HCT116 (cell line): ENCODE measurements around the gene SYT9. TPM values are rescaled to one million over a fixed set of nuclear protein-coding genes. Genes with fewer than 3 reads are reported as not detected.

Source experiments
- ATAC-seq: fragments of 200-7000 bp; cut with Tn5 transposase; 2 replicates; pipeline ENCODE4 v1.9.1; 2020; ENCODE audit warnings: mild to moderate bottlenecking, moderate library complexity
- BruUV-seq: library from RNA; stranded (reverse); fragments of 400-500 nt; replicated peaks from 2 replicates; lab custom pipeline; 2021; lab: Mats Ljungman, UMichigan
- CTCF ChIA-PET: fragments of 300-600 bp; sonication (Branson Sonifier 250); formaldehyde crosslinking; loops from one replicate; lab custom pipeline; 2021; ENCODE audit warnings: antibody characterized with exemption; lab: Charles Lee
- POLR2A ChIA-PET: fragments of 300-600, 350-600 bp; sonication (Branson Sonifier 250); formaldehyde crosslinking; loops from one replicate; lab custom pipeline; 2021; ENCODE audit warnings: antibody characterized with exemption; lab: Charles Lee
- RAD21 ChIA-PET, 2 experiments: fragments of 300-600 bp; sonication (Branson Sonifier 250); formaldehyde crosslinking; loops; one replicate each; lab custom pipeline; 2023; ENCODE audit warnings: low total read pairs in 2 of 2; ENCODE audit not compliant: uncharacterized antibody in 2 of 2, unreplicated experiment in 2 of 2, low non-redundant PET in 1 of 2; lab: Charles Lee
- DNase-seq: peaks from one replicate; pipeline ENCODE4 v3.0.0-alpha.2; 2010; ENCODE audit warnings: low read depth, low spot score
- H2AFZ ChIP-seq: fragments of 200-600 bp; shearing (Covaris generic), sonication (generic); 2 replicates; pipeline ENCODE4 v1.6.1; 2017; ENCODE audit warnings: low read depth, mixed run types, mixed read lengths, antibody characterized with exemption, low read length; ENCODE audit not compliant: poor library complexity, severe bottlenecking
- H3K27ac ChIP-seq: 2 replicates; pipeline ENCODE4 v1.5.1; 2012; ENCODE audit warnings: low read depth, low read length
- H3K27me3 ChIP-seq: fragments of 200-600 bp; sonication (generic); 2 replicates; pipeline ENCODE4 v1.6.1; 2016; ENCODE audit warnings: mixed run types, low read length, mixed read lengths; ENCODE audit not compliant: insufficient read depth
- H3K36me3 ChIP-seq, 2 experiments: fragments of 200-500 bp in 1 of 2; fragments of 200-600 bp in 1 of 2; sonication (Bioruptor generic) in 1 of 2; sonication (generic) in 1 of 2; 2 replicates each; pipeline versions ENCODE4 v1.5.1 to v1.6.1; 2014 to 2016; ENCODE audit warnings: low read length in 2 of 2, inconsistent platforms in 1 of 2, mixed read lengths in 1 of 2, mixed run types in 1 of 2; ENCODE audit not compliant: insufficient read depth in 2 of 2, control insufficient read depth in 1 of 2
- H3K4me1 ChIP-seq, 2 experiments: fragments of 200-600 bp in 1 of 2; sonication (generic) in 1 of 2; 2 replicates each; pipeline versions ENCODE4 v1.5.1 to v1.6.1; 2012 to 2017; ENCODE audit warnings: low read length in 2 of 2, inconsistent platforms in 1 of 2, mild to moderate bottlenecking in 1 of 2, mixed read lengths in 1 of 2, mixed run types in 1 of 2, moderate library complexity in 1 of 2; ENCODE audit not compliant: insufficient read depth in 2 of 2, control insufficient read depth in 1 of 2
- H3K4me2 ChIP-seq: fragments of 200-600 bp; sonication (generic); 2 replicates; pipeline ENCODE4 v1.6.1; 2017; ENCODE audit warnings: mixed run types, low read length, mixed read lengths
- H3K4me3 ChIP-seq, 2 experiments: fragments of 200-600 bp in 1 of 2; sonication (generic) in 1 of 2; replicated peaks in 1 of 2; 2 replicates each; pipeline ENCODE4 v1.5.1; 2011 to 2016; ENCODE audit warnings: low read length in 2 of 2, control low read depth in 1 of 2, low read depth in 1 of 2, mild to moderate bottlenecking in 1 of 2, mixed read lengths in 1 of 2, mixed run types in 1 of 2
- H3K79me2 ChIP-seq: fragments of 200-600 bp; sonication (generic); 2 replicates; pipeline ENCODE4 v1.6.1; 2017; ENCODE audit warnings: mild to moderate bottlenecking, mixed run types, low read length, moderate library complexity, mixed read lengths; ENCODE audit not compliant: insufficient read depth
- H3K9ac ChIP-seq: fragments of 200-600 bp; sonication (generic); 2 replicates; pipeline ENCODE4 v1.6.1; 2016; ENCODE audit warnings: low read length, mixed read lengths
- H3K9me2 ChIP-seq: fragments of 200-600 bp; sonication (generic), shearing (Covaris generic); 2 replicates; pipeline ENCODE4 v1.6.1; 2017; ENCODE audit warnings: mixed run types, mild to moderate bottlenecking, moderate library complexity; ENCODE audit not compliant: insufficient read depth
- H3K9me3 ChIP-seq, 2 experiments: fragments of 200-500 bp in 1 of 2; fragments of 200-600 bp in 1 of 2; sonication (Bioruptor generic) in 1 of 2; sonication (generic) in 1 of 2; 2 replicates each; pipeline ENCODE4 v1.6.1; 2014 to 2017; ENCODE audit warnings: low read length in 2 of 2, mixed read lengths in 2 of 2, inconsistent platforms in 1 of 2, low read depth in 1 of 2, mild to moderate bottlenecking in 1 of 2, mixed run types in 1 of 2, moderate library complexity in 1 of 2; ENCODE audit not compliant: control insufficient read depth in 1 of 2, insufficient read depth in 1 of 2
- H4K20me1 ChIP-seq: fragments of 200-600 bp; sonication (generic), shearing (Covaris generic); 2 replicates; pipeline ENCODE4 v1.6.1; 2017; ENCODE audit warnings: mixed run types, mild to moderate bottlenecking, moderate library complexity; ENCODE audit not compliant: insufficient read depth
- EGR1 ChIP-seq: IDR thresholded peaks from 2 replicates; pipeline ENCODE4 v1.6.1; 2012; ENCODE audit warnings: low read depth
- EZH2 ChIP-seq: fragments of 200-600 bp; sonication (generic); IDR thresholded peaks from 2 replicates; pipeline ENCODE4 v1.6.1; 2017; ENCODE audit warnings: antibody characterized with exemption, mixed run types
- JUND ChIP-seq: IDR thresholded peaks from 2 replicates; pipeline ENCODE4 v1.6.1; 2012
- SRF ChIP-seq: IDR thresholded peaks from 2 replicates; pipeline ENCODE4 v1.6.1; 2012; ENCODE audit warnings: low read depth
- intact Hi-C: fragments of 100-400 bp; cut with micrococcal nuclease; formaldehyde crosslinking; loops from 2 replicates; pipeline ENCODE4 v1.10.0; 2022
- total RNA-seq: library from RNA; stranded (reverse); gene quantifications from one replicate; pipeline ENCODE4 v1.2.1, GENCODE V29; 2021; ENCODE audit not compliant: unreplicated experiment
- TF ChIP-seq, protein P1 (sequence below): IDR thresholded peaks from 2 replicates; pipeline ENCODE4 v1.6.1; 2011; ENCODE audit warnings: mild to moderate bottlenecking, low read length, moderate library complexity; ENCODE audit not compliant: insufficient replicate concordance; ENCODE audit errors: extremely low read depth
- TF ChIP-seq, protein P2 (sequence below), 3 experiments: fragments of 200-600 bp in 1 of 3; sonication (generic) in 1 of 3; IDR thresholded peaks in 2 of 3; conservative IDR thresholded peaks in 1 of 3; 2 replicates each; pipeline ENCODE4 v1.5.1; 2012 to 2017; ENCODE audit warnings: low read depth in 2 of 3, low read length in 2 of 3, antibody characterized with exemption in 1 of 3, borderline replicate concordance in 1 of 3, control low read depth in 1 of 3, mild to moderate bottlenecking in 1 of 3, mixed read lengths in 1 of 3, mixed run types in 1 of 3, moderate library complexity in 1 of 3; ENCODE audit not compliant: insufficient read depth in 1 of 3

SYT9 gene
- total RNA-seq, 1 experiment from 2014 or later, result not detected

DNA sequence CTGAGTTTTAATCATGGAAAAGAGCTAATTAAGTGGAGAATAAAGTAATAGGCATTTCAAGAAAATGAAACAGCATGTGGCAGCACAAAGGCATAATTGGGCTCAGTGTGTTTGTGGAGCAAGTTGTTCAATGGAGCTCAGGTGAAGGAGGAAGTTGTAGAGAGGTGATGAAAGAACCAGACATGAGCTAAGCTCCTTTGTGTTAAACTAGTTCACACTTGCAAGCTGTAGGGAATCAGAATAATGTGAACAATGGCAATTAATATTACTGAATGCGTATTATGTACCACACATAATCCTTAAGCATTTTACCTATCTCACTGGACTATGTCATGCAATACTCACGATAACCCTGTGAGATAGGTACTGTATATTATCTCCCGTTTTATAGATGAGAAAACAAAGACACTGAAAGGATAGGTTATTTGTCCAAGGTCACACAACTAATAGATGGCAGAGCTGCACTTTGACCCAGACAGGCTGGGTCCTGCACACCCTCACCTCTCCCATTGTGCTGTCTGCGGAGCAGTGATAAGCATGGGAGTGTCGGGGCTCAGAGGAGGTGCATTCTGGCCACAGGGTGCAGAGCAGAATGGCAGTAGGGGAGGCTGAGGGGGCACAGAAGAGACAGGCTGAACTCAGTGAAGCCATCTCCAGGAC is 242.5 kb downstream of the SYT9 start:
- Histone ChIP-seq H2AFZ (no peak overlapping the region), H3K4me3 (no peak overlapping the region), H4K20me1 (no peaks in the 10 kb centered on the region), H3K4me1 (no peaks in the 10 kb centered on the region), H3K79me2 (no peaks in the 10 kb centered on the region), H3K4me2 (no peak overlapping the region), H3K36me3 (no peaks in the 10 kb centered on the region), H3K9ac (no peak overlapping the region), H3K9me2 (no peaks in the 10 kb centered on the region), H3K27ac (no peak overlapping the region), H3K27me3 (peaks cover 56% of the 10 kb centered on the region), H3K9me3 (no peaks in the 10 kb centered on the region)
- RAD21 ChIA-PET, result no interaction called here
- TF ChIP-seq EGR1 (no peak), JUND (no peak), SRF (no peak), EZH2 (no peak)
- TF ChIP-seq, protein P1, sequence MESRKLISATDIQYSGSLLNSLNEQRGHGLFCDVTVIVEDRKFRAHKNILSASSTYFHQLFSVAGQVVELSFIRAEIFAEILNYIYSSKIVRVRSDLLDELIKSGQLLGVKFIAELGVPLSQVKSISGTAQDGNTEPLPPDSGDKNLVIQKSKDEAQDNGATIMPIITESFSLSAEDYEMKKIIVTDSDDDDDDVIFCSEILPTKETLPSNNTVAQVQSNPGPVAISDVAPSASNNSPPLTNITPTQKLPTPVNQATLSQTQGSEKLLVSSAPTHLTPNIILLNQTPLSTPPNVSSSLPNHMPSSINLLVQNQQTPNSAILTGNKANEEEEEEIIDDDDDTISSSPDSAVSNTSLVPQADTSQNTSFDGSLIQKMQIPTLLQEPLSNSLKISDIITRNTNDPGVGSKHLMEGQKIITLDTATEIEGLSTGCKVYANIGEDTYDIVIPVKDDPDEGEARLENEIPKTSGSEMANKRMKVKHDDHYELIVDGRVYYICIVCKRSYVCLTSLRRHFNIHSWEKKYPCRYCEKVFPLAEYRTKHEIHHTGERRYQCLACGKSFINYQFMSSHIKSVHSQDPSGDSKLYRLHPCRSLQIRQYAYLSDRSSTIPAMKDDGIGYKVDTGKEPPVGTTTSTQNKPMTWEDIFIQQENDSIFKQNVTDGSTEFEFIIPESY, result no peak
- TF ChIP-seq, protein P2, sequence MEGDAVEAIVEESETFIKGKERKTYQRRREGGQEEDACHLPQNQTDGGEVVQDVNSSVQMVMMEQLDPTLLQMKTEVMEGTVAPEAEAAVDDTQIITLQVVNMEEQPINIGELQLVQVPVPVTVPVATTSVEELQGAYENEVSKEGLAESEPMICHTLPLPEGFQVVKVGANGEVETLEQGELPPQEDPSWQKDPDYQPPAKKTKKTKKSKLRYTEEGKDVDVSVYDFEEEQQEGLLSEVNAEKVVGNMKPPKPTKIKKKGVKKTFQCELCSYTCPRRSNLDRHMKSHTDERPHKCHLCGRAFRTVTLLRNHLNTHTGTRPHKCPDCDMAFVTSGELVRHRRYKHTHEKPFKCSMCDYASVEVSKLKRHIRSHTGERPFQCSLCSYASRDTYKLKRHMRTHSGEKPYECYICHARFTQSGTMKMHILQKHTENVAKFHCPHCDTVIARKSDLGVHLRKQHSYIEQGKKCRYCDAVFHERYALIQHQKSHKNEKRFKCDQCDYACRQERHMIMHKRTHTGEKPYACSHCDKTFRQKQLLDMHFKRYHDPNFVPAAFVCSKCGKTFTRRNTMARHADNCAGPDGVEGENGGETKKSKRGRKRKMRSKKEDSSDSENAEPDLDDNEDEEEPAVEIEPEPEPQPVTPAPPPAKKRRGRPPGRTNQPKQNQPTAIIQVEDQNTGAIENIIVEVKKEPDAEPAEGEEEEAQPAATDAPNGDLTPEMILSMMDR (IDR thresholded peaks at IDR 0.05 in 2 of 3, conservative IDR thresholded peaks at IDR 0.05 in 1 of 3; ENCODE audit: borderline replicate concordance in 1 of 3, insufficient read depth in 1 of 3, low read depth in 2 of 3, low read length in 2 of 3), result no peak
- DNase-seq (no peak), ATAC-seq (no peak)
- intact Hi-C loops, result no loop called here
- POLR2A ChIA-PET, result interaction anchor here (0.5 kb wide), 1 partner anchor 191 kb away, joined by 3 read pairs; no protein-coding TSS in a partner anchor
- no TSS peak for BruUV-seq
- CTCF ChIA-PET, result no interaction called here
